CD4-positive, alpha-beta T cell (primary cell): Measurements from ENCODE around the gene CAMTA1. TPM values are rescaled to one million over a fixed set of nuclear protein-coding genes. Genes with fewer than 3 reads are reported as not detected.

Experiments used
- ATAC-seq: fragments of 200-7000 bp; cut with Tn5 transposase; one replicate; pipeline ENCODE4 v1.10.0; 2022; ENCODE audit warnings: mild to moderate bottlenecking; ENCODE audit not compliant: poor library complexity
- CTCF ChIA-PET: fragments of 350-600 bp; sonication (Branson Sonifier 250); formaldehyde crosslinking; loops from one replicate; lab custom pipeline; 2021; ENCODE audit warnings: antibody characterized with exemption, inconsistent platforms; lab: Charles Lee
- POLR2A ChIA-PET: fragments of 350-600 bp; sonication (Branson Sonifier 250); formaldehyde crosslinking; loops from one replicate; lab custom pipeline; 2021; ENCODE audit warnings: antibody characterized with exemption, inconsistent platforms; lab: Charles Lee
- DNase-seq, 14 experiments: peaks; one replicate each; pipeline ENCODE4 v3.0.0-alpha.2; 2013 to 2020; ENCODE audit warnings: mixed read lengths in 2 of 14
- H3K27ac ChIP-seq, 2 donors: one replicate each; pipeline versions ENCODE4 v1.5.1 to v1.7.0; 2013; ENCODE audit warnings: low read length in 2 of 2, low read depth in 1 of 2, mild to moderate bottlenecking in 1 of 2
- H3K27me3 ChIP-seq, 2 experiments: 1 replicate in 1 of 2; 2 replicates in 1 of 2; pipeline versions ENCODE4 v1.6.1 to v1.7.0; 2013; ENCODE audit warnings: low read length in 2 of 2, control low read depth in 1 of 2, mild to moderate bottlenecking in 1 of 2, moderate library complexity in 1 of 2; ENCODE audit not compliant: insufficient read depth in 2 of 2, control insufficient read depth in 1 of 2
- H3K36me3 ChIP-seq: one replicate; pipeline ENCODE4 v1.6.1; 2013; ENCODE audit warnings: low read length, control low read depth; ENCODE audit not compliant: insufficient read depth
- H3K4me1 ChIP-seq: one replicate; pipeline ENCODE4 v1.6.1; 2013; ENCODE audit warnings: low read length, control low read depth; ENCODE audit not compliant: insufficient read depth
- H3K4me3 ChIP-seq: one replicate; pipeline ENCODE4 v1.5.1; 2013; ENCODE audit warnings: mild to moderate bottlenecking, low read length, moderate library complexity
- H3K9me3 ChIP-seq, 2 experiments: 1 replicate in 1 of 2; 2 replicates in 1 of 2; pipeline versions ENCODE4 v1.6.1 to v1.7.0; 2013; ENCODE audit warnings: low read length in 2 of 2, mild to moderate bottlenecking in 2 of 2, control low read depth in 1 of 2, moderate library complexity in 1 of 2; ENCODE audit not compliant: control insufficient read depth in 1 of 2, insufficient read depth in 1 of 2
- H3K27ac Mint-ChIP-seq: one replicate; pipeline ENCODE4 v1.8.0; 2020; ENCODE audit warnings: mixed read lengths
- H3K27me3 Mint-ChIP-seq: one replicate; pipeline ENCODE4 v1.8.0; 2021; ENCODE audit warnings: mixed read lengths
- H3K36me3 Mint-ChIP-seq: one replicate; pipeline ENCODE4 v1.8.0; 2021; ENCODE audit warnings: low read depth, mixed read lengths
- H3K4me1 Mint-ChIP-seq: one replicate; pipeline ENCODE4 v1.8.0; 2021; ENCODE audit warnings: low read depth, mixed read lengths
- H3K4me3 Mint-ChIP-seq: one replicate; pipeline ENCODE4 v1.8.0; 2020; ENCODE audit warnings: mild to moderate bottlenecking, mixed read lengths
- H3K9me3 Mint-ChIP-seq: one replicate; pipeline ENCODE4 v1.8.0; 2020; ENCODE audit warnings: mixed read lengths
- intact Hi-C, 2 experiments: fragments of 100-400 bp; cut with DNase I in 1 of 2; cut with micrococcal nuclease in 1 of 2; formaldehyde crosslinking; loops; one replicate each; pipeline versions ENCODE4 v1.15.1 to v1.9.0; 2023 to 2025; cut with DNase I, micrococcal nuclease
- total RNA-seq, 174 experiments: library from RNA in 2 of 174; stranded (reverse) in 2 of 174; gene quantifications; one replicate each; pipeline ENCODE4 v1.2.3 and lab custom pipeline; 2021 to 2026
- TF ChIP-seq, protein P1 (sequence below): fragments of 200-600 bp; IDR thresholded peaks from one replicate; pipeline ENCODE4 v1.8.0; 2022; ENCODE audit warnings: antibody characterized with exemption, mild to moderate bottlenecking

Gene CAMTA1
- total RNA-seq, 2 experiments from 2014 or later = 38.6 to 39.3 TPM

DNA sequence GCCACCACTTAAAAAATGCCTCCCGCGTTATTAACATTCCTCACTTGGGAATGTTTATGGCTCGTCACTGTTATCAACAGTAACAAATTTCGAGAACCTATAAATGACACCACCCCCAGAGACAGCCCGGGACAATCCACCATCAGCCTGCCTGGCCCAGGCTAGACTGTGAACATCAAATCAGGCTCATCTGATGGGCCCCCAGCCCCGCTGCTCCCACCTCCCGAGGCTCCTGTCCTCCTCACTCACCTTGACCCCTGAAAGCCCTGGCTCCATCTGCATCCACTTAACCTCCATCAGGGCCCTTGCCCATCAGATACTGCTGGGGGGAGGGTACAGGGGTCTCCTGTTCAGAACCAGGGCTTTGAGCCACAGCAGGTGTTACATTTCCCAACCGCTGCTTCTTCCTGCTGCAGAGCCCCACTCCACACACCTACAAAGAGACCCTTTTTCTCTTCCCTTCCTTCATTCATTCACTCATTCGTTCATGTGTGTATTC, 829.4 kb downstream of the CAMTA1 start:
- ATAC-seq = no peak
- H3K9me3 ChIP-seq = peaks cover 0 to 11% of the 10 kb centered on the region in 2 experiments
- DNase-seq = no peak
- H3K4me3 ChIP-seq = no peak overlapping the region
- no peak overlapping the region for H3K27ac Mint-ChIP-seq
- intact Hi-C loops = no loop called here
- H3K4me1 Mint-ChIP-seq = no peaks in the 10 kb centered on the region
- TF ChIP-seq, protein P1, sequence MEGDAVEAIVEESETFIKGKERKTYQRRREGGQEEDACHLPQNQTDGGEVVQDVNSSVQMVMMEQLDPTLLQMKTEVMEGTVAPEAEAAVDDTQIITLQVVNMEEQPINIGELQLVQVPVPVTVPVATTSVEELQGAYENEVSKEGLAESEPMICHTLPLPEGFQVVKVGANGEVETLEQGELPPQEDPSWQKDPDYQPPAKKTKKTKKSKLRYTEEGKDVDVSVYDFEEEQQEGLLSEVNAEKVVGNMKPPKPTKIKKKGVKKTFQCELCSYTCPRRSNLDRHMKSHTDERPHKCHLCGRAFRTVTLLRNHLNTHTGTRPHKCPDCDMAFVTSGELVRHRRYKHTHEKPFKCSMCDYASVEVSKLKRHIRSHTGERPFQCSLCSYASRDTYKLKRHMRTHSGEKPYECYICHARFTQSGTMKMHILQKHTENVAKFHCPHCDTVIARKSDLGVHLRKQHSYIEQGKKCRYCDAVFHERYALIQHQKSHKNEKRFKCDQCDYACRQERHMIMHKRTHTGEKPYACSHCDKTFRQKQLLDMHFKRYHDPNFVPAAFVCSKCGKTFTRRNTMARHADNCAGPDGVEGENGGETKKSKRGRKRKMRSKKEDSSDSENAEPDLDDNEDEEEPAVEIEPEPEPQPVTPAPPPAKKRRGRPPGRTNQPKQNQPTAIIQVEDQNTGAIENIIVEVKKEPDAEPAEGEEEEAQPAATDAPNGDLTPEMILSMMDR = no peak
- H3K27me3 Mint-ChIP-seq = peaks cover 22% of the 10 kb centered on the region
- ChIA-PET POLR2A (no interaction called here), CTCF (no interaction called here)
- no peak overlapping the region for H3K27ac ChIP-seq
- no peak overlapping the region for H3K4me3 Mint-ChIP-seq
- no peaks in the 10 kb centered on the region for H3K4me1 ChIP-seq
- H3K9me3 Mint-ChIP-seq = no peaks in the 10 kb centered on the region
- H3K27me3 ChIP-seq = no peaks in the 10 kb centered on the region
- H3K36me3 Mint-ChIP-seq = no peaks in the 10 kb centered on the region
- no peaks in the 10 kb centered on the region for H3K36me3 ChIP-seq

DNA sequence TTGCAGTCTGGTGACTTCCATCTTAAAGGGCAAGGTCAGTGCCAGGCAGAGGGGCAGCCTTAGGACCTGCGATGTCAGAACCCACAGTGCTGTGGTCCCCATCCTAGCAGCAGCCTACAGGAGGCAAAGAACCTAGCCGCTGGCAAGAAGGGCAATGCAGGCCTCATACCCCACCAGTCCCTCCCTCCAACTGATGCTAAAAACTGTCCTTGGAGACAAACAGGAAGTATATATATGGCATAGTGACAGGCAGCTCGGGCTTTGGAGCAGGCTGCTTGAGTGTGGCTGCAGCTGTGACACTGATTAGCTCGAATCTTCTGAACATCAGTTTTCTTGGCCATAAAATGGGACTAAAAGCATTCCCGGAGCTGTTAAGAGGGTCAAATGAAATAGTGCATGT, 829.9 kb downstream of the CAMTA1 start:
- no peaks in the 10 kb centered on the region for H3K27me3 ChIP-seq
- ChIA-PET CTCF (no interaction called here), POLR2A (no interaction called here)
- H3K4me3 ChIP-seq = no peak overlapping the region
- TF ChIP-seq, protein P1 = no peak
- Mint-ChIP-seq H3K27me3 (peaks cover 21% of the 10 kb centered on the region), H3K27ac (no peak overlapping the region), H3K9me3 (no peaks in the 10 kb centered on the region), H3K4me3 (no peak overlapping the region), H3K4me1 (no peaks in the 10 kb centered on the region), H3K36me3 (no peaks in the 10 kb centered on the region)
- peaks cover 0 to 11% of the 10 kb centered on the region in 2 experiments for H3K9me3 ChIP-seq
- H3K4me1 ChIP-seq = no peaks in the 10 kb centered on the region
- no peak overlapping the region for H3K27ac ChIP-seq
- intact Hi-C loops = no loop called here
- ATAC-seq = no peak
- no peaks in the 10 kb centered on the region for H3K36me3 ChIP-seq
- no peak for DNase-seq

DNA sequence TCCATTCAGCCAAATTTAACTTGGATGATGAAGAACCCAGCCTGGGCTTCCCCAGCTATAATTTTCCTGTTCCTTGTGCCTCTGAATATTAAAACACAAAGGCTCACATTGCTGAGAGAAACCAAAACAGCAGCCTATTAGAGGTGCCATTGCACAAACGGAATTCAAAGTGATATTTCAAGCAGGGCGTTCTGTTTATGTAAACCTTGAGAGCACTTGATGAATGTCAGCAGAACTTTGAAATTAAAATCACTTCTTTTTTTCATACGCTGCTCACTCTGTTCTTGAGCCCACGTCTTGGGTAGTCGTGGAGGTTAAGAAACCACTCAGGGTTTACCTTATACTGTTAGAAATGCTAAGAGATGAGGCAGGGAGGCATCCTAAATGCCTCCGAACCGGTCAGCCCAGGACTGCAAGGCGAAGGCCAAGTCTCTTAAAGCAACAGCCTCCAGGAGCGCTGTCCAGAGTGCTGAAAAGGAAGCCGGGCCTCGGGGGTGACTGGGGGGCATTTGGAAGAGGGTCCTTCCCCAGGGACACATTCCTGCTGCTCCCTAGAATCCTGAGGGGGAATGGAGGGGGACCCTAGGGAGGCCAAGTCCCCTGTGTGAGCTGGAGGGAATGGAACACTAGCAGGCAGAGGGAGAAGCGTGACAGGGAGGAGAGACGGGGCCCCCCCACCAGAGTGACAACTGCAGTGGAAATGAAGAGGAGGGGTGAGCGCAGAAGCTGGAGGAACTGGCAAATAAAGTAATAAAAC, 831.0 kb downstream of the CAMTA1 start:
- Histone ChIP-seq H3K36me3 (no peaks in the 10 kb centered on the region), H3K4me3 (no peak overlapping the region), H3K27me3 (no peaks in the 10 kb centered on the region), H3K4me1 (no peaks in the 10 kb centered on the region), H3K9me3 (peaks cover 0 to 10% of the 10 kb centered on the region in 2 experiments), H3K27ac (no peak overlapping the region)
- H3K4me3 Mint-ChIP-seq = no peak overlapping the region
- H3K27ac Mint-ChIP-seq = no peak overlapping the region
- no peaks in the 10 kb centered on the region for H3K9me3 Mint-ChIP-seq
- TF ChIP-seq, protein P1 = no peak
- CTCF ChIA-PET = no interaction called here
- H3K4me1 Mint-ChIP-seq = no peaks in the 10 kb centered on the region
- DNase-seq (peak in 7 of 14 experiments; percentile 2 to 25 (median 10)), ATAC-seq (no peak)
- peaks cover 28% of the 10 kb centered on the region for H3K27me3 Mint-ChIP-seq
- H3K36me3 Mint-ChIP-seq = no peaks in the 10 kb centered on the region
- intact Hi-C loops = no loop called here
- POLR2A ChIA-PET = no interaction called here
